T-helper 2 cell treated with Interferon-gamma antibody and Interleukin-4, amounts not matched to agents 100 ng/mL and 5 ng/mL, for 36 hours (primary cell): Measurements from ENCODE around the gene DDOST. TPM values are rescaled to one million over a fixed set of nuclear protein-coding genes. Genes with fewer than 3 reads are reported as not detected.
"Not testable (repeated sequence)": the region's sequence is repeated elsewhere in the genome, so short reads cannot be mapped to it uniquely, and the experiment has no call there.

Experiments
- intact Hi-C: fragments of 100-400 bp; cut with micrococcal nuclease; formaldehyde crosslinking; loops from one replicate; pipeline ENCODE4 v1.15.1; 2023
- total RNA-seq: library from RNA; stranded (reverse); gene quantifications from 2 replicates; pipeline ENCODE4 v1.2.3, GENCODE V29; 2022

Gene DDOST
- total RNA-seq, 1 donor from 2014 or later: 181 TPM

DNA sequence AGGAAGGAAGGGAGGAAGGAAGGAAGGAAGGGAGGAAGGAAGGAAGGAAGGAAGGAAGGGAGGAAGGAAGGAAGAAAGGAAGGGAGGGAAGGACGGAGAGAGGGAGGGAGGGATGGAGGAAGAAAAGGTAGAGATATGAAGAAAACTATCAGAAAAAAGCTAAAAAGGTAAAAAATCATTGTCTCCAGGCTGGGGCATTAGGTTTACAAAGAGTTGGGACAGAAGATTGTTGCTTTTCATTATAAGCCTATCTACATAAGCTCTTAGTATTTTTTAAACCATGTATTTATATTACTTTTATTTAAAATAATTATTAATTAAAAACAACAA, 35.1 kb downstream of the DDOST start:
- intact Hi-C loops: no loop called here

- intact Hi-C loops: no loop called here
Observed at GRCh38 chr1:20625176-20626097, 35.7 kb downstream of the DDOST start.

DNA sequence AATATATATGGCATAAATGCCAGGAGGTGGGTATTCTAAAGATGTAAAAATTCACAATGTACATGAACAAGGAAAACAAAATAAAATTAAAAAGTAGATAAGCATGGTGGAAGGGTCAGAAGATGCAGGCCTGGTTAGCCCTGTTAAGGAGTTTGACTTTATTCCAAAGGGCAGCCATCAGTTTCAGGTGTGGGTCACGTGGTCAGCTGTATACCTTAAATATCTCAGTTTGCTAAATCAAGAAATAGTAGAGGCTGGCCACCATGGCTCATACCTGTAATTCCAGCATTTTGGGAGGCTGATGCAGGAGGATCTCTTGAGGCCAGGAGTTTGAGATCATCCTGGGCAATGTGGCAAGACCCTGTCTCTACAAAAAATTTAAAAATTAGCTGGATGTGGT, 36.5 kb downstream of the DDOST start:
- intact Hi-C loops: no loop called here

DNA sequence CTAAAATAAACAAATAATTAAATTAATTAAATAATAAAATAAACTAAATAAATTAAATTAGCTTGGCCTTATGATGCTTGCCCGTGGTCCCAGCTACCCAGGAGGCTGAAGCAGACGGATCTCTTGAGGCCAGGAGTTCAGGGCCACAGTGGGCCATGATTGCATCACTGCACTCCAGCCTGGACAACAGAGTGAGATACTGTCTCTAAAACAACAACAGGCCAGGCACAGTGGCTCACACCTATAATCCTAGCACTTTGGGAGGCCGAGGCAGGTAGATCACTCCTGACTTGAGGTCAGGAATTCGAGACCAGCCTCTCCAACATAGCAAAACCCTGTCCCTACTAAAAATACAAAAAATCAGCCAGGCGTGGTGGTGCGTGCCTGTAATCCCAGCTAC, 40.2 kb downstream of the DDOST start:
- intact Hi-C loops: no loop called here

DNA sequence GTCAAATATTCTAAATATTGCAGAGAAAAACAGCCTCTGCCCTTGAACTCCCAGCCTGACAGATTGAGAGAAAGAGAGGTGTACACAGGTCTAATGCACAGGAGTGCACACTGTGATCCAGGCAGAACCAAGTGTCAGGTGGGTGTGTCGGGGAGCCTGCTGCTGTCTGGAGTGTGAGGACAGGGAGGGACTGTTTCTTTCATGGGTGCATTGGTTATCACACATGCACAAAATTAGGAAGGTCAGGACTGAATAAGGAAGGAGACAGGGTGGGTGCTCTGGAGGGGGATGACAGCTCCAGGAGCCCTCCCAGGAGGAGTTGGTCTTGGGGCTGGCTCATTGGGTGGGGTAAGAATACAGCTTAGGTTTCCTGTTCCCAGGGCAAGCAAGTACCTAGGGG, 41.2 kb downstream of the DDOST start:
- intact Hi-C loops: no loop called here

- intact Hi-C loops: no loop called here
Observed at GRCh38 chr1:20618550-20618949, 42.6 kb downstream of the DDOST start.

DNA sequence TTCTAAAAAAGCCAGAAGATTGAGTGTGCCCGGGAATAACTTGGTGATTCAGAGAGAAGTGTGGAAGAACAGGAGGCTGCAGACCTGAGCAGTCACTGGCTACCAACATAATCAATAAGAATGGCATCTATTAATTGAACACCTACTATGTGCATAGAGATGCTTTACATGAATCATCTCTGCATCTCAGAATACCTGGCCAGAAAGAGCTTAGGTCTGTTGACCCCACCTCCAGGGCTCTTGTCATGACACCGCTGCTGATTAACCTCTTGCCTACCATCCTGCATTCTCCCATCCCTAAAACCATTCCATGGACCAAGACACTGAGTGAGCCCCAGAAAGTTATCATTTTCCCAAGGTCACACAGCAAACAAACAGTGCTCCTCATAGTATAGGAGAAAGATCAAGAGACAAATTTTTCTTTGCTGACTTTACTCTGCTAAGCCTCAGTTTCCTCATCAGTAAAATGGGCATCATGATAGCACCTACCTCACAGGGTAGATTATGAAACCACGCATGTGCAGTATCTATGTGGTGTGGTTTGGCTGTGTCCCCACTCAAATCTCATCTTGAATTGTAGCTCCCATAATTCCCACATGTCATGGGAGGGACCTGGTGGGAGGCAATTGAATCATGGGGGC, 44.2 kb downstream of the DDOST start:
- intact Hi-C loops: no loop called here

DNA sequence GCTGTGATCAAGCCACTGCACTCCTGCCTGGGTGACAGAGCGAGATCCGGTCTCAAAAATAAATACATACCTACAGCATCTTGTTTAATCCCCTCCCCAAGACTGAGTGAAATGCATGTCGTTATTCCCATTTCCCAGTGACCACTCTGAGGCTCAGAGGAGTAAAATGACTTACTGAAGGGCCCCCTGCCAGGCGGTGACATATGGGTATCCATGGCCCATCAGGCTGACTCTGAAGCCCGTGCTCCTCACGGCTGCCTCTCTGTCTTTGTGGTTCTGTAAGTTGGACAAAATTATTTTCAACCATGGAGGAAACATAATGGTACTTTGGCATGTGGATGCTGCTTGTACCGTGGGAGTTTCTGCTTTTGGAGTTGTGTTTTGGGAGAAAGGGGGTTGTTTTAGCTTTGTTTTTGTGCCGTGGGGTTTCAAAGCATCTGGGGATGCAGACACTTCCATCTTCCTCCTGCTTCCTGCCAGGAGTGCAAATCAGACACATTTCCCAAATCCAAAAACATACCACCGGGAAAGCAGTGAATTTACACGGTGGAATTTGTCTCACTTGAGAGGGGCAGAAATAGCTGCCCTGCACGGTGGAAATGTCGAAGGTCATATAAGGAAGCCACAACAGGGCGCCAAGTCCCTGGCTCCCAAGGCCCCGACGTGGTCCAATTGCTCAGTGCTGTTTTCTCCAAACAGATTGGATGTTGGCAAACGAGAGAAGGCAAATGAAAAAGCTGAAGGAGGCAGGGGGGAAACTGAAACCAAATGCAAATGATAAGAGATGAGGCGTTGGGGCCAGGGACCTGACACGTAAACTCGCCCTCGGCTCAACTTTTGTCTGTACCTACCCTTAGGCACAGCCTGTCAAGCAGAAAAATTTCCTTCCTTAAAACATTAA, 45.0 kb downstream of the DDOST start:
- intact Hi-C loops: no loop called here

DNA sequence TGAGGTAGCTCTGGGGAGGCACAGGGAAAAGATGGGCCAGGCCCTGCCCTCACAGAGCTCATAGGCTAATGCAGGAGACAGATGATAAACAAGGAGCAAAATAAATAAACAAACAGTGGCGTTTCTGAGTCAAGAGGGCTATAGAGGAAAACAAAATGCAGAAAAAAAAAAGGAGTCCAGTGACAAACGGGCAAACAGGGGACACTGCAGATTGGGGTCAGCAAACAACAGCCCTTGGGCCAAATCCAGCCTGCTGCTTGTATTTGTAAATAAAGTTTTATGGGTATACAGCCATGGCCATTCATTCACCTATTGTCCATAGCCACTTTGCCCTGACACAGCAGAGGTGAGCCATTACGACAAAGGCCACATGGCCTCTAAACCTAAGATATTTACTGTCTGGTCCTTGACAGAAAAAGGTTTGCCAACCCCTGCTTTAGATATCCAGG, 47.0 kb downstream of the DDOST start:
- intact Hi-C loops: no loop called here

DNA sequence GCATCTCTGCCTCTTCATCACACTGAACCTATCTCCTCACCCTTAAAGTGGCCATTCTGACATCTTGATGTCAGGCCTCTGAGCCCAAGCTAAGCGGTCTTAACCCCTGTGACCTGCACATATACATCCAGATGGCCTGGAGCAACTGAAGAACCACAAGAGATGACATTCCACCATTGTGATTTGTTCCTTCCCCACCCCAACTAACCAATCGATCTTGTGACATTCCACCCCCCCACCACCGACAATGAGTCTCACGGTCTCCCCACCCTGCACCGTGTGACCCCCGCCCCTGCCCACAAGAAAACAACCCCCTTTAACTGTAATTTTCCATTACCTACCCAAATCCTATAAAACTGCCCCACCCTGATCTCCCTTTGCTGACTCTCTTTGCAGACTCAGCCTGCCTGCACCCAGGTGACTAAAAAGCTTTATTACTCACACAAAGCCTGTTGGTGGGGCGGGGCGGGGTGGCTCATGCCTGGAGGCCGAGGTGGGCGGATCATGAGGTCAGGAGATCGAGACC, 48.9 kb downstream of the DDOST start:
- intact Hi-C loops: no loop called here

- intact Hi-C loops: no loop called here
Observed at GRCh38 chr1:20611652-20612051, 49.5 kb downstream of the DDOST start.

GRCh38 chr1:20610970-20611369, 50.2 kb downstream of the DDOST start:
- intact Hi-C loops: no loop called here

- intact Hi-C loops: no loop called here
Observed at GRCh38 chr1:20609541-20609940, 51.6 kb downstream of the DDOST start.

DNA sequence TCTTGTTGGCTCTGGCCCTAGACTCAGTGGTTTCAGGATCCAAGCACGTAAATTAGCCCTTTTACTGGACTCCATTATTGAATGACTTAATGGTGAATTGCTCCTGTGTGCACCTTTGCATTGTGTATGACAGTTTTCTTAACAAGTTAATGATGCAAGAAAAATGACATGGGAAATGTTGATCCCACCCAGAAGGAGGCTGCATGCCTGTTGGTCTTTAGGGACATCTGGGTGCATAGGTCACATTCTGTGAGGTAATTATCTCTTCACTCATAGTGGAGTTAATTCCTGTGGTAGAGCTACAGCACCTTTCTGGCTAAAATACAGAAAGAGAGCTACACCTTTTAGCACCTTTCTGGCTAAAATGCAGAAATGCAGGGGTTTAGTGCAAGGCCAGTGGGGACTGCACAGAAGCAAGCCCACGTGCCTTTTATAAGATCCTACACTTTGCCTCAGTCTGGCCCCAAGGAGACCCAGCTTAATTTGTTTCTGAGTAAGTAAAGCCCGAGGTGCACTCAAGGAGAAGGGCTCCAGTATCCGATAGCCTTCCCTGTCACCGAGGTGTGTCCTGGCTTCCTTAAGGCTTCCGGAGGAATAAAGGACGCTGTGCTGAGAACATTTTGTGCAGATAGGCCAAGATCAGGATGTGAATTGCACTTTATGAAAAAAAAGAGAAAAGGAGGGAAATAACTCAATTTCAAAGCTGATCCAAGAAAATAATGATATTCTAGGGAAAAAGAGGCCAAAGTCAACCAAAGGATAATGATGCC, 54.2 kb downstream of the DDOST start:
- intact Hi-C loops: not testable (repeated sequence)

GRCh38 chr1:20604678-20605077, 56.5 kb downstream of the DDOST start:
- intact Hi-C loops: no loop called here

GRCh38 chr1:20603504-20604464, 57.4 kb downstream of the DDOST start:
- intact Hi-C loops: no loop called here

GRCh38 chr1:20602851-20603450, 58.2 kb downstream of the DDOST start:
- intact Hi-C loops: no loop called here
